Hypothalamus (tissue), 51 donors: ENCODE data around the gene BSN.
"Not testable (repeated sequence)": the region's sequence is repeated elsewhere in the genome, so short reads cannot be mapped to it uniquely, and the experiment has no call there.

Experiments
- DNase-seq, 51 donors: peaks; one replicate each; lab custom pipeline; 2025; lab: John Stamatoyannopoulos, UW

The BSN gene

DNA sequence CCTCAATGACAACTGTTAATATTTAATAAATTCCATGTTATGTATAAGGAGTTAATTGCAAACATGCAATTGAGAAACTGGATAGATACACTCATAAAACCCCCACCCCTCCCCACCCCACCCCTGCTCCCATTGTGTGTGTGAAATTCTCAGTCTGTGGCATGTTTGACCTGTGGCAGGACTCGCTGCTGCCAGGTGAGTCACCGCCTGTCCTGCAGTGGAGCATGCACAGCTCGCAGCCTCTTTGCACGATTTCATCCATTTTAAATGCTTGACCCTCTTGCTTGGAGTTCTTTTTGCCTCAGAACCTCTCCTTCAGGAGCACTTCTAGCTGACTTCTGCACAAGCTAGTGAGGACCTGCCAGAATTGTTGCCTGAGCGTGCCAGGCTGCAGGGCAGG, 114.6 kb downstream of the BSN start:
- no peak for DNase-seq

DNA sequence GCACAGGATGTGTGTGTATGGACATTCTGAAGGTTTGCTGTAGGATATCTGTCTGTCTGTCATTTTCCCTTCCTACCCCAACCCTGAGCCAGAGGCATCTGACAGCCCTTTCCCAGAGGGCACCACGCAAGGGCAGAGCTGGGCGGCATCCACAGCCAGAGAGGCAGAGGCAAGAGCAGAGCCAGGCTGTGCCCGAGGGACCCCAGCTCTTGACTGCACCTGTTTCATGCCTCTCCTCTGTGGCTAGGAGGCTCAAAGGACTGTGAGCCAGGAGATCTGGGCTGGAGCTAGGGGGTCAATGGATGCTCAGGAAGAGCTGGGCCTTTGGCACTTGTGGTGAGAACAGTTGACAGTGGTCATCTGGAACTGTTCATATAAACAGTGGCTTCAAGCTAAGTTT, 115.1 kb downstream of the BSN start:
- DNase-seq: no peak

GRCh38 chr3:49670940-49671290, 116.6 kb downstream of the BSN start:
- no peak for DNase-seq

DNA sequence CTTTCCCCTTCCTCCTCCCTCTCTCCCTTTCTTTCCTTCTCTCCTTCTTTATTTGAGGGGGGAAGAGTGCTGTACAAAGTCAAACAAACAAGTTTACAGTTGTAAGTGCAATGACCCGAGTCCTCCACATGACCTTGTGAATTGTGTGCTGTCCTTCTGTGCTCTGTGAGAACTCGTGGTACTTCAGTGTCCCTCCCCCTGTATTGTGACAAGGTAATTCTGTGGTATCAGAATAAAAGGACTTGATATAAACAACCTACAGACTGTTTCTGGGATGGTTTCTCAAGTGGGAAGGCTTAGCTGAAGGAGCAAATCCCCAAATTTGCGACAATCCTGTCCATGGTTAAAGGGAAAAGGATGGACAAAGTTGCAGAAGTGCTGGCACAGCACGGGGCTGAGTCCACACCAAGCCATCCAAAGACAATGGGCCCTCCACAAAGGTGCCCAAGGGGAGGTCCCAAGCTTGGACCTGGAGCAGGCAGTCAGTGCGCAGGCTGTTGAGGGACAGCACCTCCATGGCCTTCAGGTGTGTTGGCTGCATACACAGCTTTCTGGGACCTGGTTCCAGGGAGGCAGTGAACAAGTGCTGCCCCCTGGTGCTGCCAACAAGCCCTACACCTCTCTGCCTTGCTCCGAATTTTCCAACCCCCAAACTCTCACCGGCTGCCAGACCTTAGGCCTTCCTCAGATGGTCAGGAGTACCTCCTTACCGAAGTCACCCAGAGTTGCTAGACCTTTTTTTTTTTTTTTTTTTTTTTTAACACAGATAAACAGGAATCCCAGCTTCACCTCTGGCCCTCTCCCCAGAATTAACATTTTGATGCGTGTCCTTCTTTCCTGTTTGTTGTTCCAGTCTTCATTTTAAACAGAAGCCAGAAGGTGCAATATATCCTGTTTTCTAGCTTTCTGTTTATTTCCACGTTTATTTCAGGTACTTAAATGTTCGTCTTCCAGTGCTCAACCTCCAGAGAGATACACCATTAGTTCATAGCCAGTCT, 117.3 kb downstream of the BSN start:
- DNase-seq: no peak

- no peak for DNase-seq
Measured at GRCh38 chr3:49673121-49673714, 118.9 kb downstream of the BSN start.

GRCh38 chr3:49673715-49674496, 119.6 kb downstream of the BSN start, which contains the start of gene APEH:
Gene APEH (plus strand): TSS chr3:49674351. CDS start chr3:49674402, 51 bp downstream.
- no peak for DNase-seq

DNA sequence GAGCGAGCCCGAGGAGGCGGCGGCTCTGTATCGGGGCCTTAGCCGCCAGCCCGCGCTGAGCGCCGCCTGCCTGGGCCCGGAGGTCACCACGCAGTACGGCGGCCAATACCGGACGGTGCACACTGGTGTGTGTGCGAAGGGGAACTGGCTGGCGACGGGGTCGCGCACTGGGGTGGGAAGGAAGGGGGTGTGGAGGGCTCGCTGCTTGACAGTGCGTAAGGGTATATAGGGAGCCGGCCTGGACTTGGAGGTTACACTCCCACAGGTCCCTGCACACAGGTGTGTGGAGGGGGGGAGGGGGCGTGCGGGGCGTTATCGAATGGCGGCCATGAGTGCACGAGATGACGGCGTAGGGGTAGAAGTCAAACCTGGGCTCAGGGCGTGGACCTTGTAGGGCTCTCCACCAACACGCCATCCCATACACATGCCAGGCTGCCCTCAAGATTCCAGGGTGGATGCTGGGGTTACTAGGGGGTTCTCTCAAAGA, 120.3 kb downstream of the BSN start:
- DNase-seq: no peak

DNA sequence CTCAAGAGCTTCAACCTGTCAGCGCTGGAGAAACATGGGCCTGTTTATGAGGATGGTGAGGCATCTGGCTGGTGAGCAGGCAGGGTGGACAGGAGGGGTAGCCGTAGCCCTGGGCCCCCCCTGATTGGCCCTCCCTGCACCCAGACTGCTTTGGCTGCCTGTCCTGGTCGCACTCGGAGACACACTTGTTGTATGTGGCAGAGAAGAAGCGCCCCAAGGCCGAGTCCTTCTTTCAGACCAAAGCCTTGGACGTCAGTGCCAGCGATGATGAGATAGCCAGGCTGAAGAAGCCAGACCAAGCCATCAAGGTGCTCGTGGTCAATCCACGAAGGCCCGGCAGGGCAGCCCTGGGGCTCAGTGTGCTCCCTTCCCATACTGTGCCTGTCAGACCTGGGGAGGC, 121.6 kb downstream of the BSN start:
- DNase-seq: no peak

DNA sequence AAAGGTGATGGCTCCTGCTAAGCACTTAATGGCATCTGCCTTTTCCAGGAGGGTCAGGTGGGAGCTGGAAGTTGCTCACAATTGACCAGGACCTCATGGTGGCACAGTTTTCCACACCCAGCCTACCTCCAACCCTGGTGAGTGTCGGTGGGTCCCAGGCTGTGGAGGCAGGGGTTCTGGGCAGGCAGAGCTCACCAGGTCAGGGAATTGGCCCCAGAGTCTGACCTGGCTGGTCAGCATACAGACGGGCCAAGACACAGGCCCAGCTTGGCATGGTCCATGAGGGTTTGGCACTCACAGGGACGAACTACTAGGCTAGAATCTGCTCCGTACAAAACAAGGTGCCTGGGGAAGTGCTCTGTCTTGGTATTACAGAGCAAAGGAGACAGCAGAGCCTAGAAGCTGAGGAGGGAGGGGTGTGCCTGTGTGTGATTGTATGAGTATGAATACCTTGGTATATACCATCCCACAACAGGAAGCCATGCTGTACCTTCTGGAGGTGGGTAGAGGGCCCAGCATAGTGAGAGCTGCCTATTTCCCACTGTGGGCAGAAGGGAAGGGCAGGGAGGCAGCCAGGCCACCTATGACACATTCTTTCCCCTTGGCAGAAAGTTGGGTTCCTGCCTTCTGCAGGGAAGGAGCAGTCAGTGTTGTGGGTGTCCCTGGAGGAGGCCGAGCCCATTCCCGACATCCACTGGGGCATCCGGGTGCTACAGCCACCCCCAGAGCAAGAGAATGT, 126.4 kb downstream of the BSN start:
- no peak for DNase-seq

DNA sequence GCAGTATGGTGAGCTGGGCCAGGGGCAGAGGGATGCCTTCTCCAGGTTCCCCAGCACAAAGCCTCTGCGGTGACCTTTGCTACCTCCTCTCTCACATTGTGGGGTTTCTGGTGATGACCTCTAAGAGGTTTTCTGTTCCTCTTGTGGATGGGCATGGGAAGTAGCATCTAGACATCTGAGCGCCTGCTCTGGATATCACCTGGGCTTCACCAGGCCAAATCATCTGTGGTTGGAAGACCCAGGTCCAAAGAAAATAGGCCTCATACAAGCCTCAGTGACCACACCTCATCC, 126.9 kb downstream of the BSN start:
- DNase-seq: no peak

DNA sequence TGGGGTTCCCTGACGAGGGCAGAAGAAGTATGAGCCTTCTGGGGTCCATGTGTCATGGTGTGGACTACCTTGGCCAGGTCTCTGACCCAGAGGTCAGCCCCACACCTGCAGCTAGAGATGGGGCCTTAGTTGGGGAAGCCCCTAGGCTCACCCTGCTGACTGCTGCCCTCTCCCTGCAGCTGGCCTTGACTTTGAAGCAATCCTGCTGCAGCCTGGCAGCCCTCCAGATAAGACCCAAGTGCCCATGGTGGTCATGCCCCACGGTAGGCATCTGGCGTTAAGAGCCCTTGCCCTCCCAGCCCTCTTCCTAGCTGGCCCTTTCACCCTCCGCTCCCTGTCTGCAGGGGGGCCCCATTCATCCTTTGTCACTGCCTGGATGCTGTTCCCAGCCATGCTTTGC, 127.3 kb downstream of the BSN start:
- no peak for DNase-seq

GRCh38 chr3:49683162-49683561, 128.9 kb downstream of the BSN start:
- DNase-seq: no peak

DNA sequence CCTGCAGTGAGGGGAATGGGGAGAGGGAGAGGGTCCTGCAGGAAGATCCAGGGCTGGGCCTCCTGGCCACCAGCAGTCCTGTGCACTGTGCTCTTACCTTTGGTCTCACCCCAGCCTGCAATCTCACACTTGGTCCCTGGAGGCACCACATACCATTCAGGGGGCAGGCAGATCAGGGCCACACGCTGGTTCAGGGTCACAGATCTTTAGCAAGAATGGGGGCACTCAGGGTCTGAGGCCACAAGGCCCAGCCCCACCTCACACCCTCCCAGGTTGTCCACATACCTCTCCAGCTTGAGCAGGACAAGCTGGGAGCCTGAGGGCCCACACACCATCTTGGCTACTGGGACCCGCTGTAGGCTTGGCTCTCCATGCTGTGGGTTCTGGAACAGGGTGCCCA, 130.2 kb downstream of the BSN start:
- DNase-seq: not testable (repeated sequence)

DNA sequence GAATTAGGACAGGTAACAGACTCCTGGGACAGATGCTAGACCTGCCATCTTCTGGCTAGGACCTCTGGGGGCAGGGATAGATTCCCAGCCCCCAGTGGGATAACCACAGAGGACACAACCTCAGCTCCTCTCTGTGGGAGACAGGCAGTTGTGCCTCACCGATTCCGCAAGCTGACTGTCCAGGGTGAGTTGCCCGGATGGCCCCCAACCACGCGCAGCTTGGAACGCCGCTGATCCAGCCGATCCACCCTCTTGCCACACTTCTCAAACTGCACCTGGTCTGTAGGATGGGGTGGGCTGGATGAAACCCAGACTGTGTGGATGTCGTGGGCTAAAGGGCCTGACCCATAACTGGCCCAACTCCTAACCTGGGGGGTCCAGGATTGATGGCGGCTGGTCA, 130.8 kb downstream of the BSN start:
- not testable (repeated sequence) for DNase-seq

- not testable (repeated sequence) for DNase-seq
Measured at GRCh38 chr3:49685846-49686245, 131.6 kb downstream of the BSN start.

DNA sequence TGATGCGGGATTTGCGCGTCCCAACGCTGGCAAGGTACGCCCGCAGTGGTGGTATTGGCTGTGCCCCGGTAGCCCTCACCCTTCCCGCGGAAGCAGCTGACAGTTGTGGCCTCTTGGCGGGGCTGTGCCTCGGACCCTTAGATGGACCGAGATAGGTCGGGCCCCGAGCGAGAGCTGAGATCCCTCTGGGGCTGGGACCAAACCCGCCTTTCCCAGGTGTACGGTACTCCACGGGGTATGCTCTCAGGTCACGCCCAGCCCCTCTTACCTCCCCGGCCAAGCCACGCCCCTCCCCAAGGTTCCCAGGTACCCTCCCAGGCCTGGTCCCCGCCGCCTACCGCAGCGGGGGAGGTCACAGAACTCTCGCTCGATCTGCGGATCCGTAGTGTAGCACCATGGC, 132.1 kb downstream of the BSN start:
- DNase-seq: not testable (repeated sequence)

DNA sequence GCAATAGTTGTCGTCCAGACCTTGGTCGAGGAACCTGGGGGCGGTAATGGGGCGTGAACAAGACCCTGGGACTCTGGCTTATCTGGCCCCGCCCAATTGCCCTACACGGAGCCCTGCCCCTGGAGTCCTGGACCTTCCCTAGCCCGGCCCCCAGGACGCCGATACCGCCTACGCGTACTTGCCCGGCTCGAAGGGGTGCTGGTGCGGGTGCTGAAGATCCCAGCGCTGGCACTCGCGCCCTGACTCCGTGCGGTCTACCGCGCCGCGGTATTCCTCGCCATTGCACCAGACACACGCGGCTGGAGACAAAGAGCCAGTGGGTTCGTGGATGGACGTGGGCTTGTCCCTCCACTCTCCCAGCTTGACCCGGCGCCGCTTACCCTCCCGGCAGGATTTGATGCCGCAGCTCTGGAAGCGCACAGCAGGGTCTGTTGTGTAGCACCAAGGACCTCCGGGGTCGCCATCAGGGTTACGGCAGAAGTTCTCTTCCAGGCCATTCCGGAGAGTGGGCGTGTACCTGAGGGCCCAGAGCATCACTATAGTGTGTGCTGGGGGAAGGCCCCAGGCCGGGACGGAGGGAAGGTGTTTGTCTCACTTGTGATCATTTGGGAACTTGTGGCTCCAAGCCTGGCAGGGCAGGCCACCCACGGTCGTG, 132.6 kb downstream of the BSN start:
- DNase-seq: not testable (repeated sequence)

DNA sequence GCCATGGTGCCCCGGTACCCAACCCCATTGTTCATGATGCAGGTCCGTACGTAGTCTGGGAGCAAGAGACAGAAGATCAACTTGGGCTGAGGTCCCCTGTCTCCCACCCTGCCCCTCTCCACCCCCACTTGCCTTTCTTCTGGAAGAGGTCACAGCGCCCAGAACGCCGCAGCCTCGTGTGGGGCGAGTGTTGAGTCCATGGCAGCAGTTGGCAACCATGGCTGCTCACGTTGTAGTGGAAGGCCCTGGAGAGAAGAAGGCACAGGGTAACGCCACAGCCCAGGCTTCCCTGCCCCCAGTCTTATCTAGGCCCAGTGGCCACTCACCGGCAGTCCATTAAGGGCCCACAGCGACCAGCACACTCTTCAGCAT, 133.1 kb downstream of the BSN start:
- not testable (repeated sequence) for DNase-seq

GRCh38 chr3:49688338-49689045, 134.2 kb downstream of the BSN start:
- DNase-seq: not testable (repeated sequence)
